Suppressor macrophage treated with lipopolysaccharide for 1 hour (primary cell): ENCODE data around the gene TMED4.
"Not testable (repeated sequence)": the region's sequence is repeated elsewhere in the genome, so short reads cannot be mapped to it uniquely, and the experiment has no call there.

ENCODE experiments used
- DNase-seq, 3 donors: peaks; one replicate each; pipeline ENCODE4 v3.0.0-alpha.2; 2020 to 2022

TMED4 gene

GRCh38 chr7:44607141-44608068 is 25.4 kb upstream of the TMED4 start:
- no peak for DNase-seq

- peak; percentile 99 to 100 (median 100) for DNase-seq
Observed at GRCh38 chr7:44606341-44607140, 24.5 kb upstream of the TMED4 start, which contains the start of gene OGDH. Gene OGDH, plus strand, starts transcription at chr7:44606627. Its CDS starts 17,717 bp downstream, at chr7:44624344.

GRCh38 chr7:44604941-44605340 is 22.9 kb upstream of the TMED4 start:
- no peak for DNase-seq

GRCh38 chr7:44603193-44603592 is 21.2 kb upstream of the TMED4 start:
- DNase-seq: no peak

GRCh38 chr7:44602576-44602910 is 20.5 kb upstream of the TMED4 start:
- no peak for DNase-seq

- DNase-seq: no peak
Observed at GRCh38 chr7:44599222-44599621, 17.2 kb upstream of the TMED4 start.

- not testable (repeated sequence) for DNase-seq
Observed at GRCh38 chr7:44597181-44597580, 15.2 kb upstream of the TMED4 start.

GRCh38 chr7:44595934-44596635 is 14.1 kb upstream of the TMED4 start:
- DNase-seq: no peak

- no peak for DNase-seq
Observed at GRCh38 chr7:44590910-44591309, 8.9 kb upstream of the TMED4 start.

GRCh38 chr7:44587843-44588711 is 6.0 kb upstream of the TMED4 start:
- peak; percentile 72 to 81 (median 77) for DNase-seq

GRCh38 chr7:44583146-44583865 is 1.3 kb upstream of the TMED4 start:
- no peak for DNase-seq

GRCh38 chr7:44580945-44581878 is 819 bp downstream of the TMED4 start:
- DNase-seq: peak in 1 of 3 donors; percentile 24

GRCh38 chr7:44576228-44576627 is 5.8 kb downstream of the TMED4 start:
- DNase-seq: no peak

GRCh38 chr7:44575054-44575453 is 7.0 kb downstream of the TMED4 start:
- DNase-seq: no peak

GRCh38 chr7:44574287-44574872 is 7.7 kb downstream of the TMED4 start:
- peak in 1 of 3 donors; percentile 10 for DNase-seq

- DNase-seq: peak; percentile 96 to 98 (median 98)
Observed at GRCh38 chr7:44573464-44574286, 8.4 kb downstream of the TMED4 start, which contains the start of gene DDX56. Gene DDX56, minus strand, starts transcription at chr7:44573908. Its CDS starts 13 bp downstream, at chr7:44573895.

- DNase-seq: no peak
Observed at GRCh38 chr7:44572771-44573170, 9.3 kb downstream of the TMED4 start.

- no peak for DNase-seq
Observed at GRCh38 chr7:44569959-44570358, 12.1 kb downstream of the TMED4 start.
